CD4-positive, alpha-beta memory T cell (primary cell): ENCODE measurements around the gene ARHGDIA. TPM values are rescaled to one million over a fixed set of nuclear protein-coding genes. Genes with fewer than 3 reads are reported as not detected.

Source experiments
- CTCF ChIA-PET: fragments of 350-600 bp; sonication (Branson Sonifier 250); formaldehyde crosslinking; loops from one replicate; lab custom pipeline; 2021; ENCODE audit warnings: inconsistent platforms; ENCODE audit not compliant: partially characterized antibody; lab: Charles Lee
- POLR2A ChIA-PET: fragments of 350-600 bp; sonication (Branson Sonifier 250); formaldehyde crosslinking; loops from one replicate; lab custom pipeline; 2021; ENCODE audit not compliant: partially characterized antibody; lab: Charles Lee
- DNase-seq, 5 donors: peaks; one replicate each; pipeline versions ENCODE4 v3.0.0 to v3.0.0-alpha.2; 2020 to 2022; ENCODE audit warnings: mixed read lengths in 1 of 5
- H3K27ac ChIP-seq: one replicate; pipeline ENCODE4 v1.7.0; 2013; ENCODE audit warnings: low read depth, low read length
- H3K27me3 ChIP-seq: 2 replicates; pipeline ENCODE4 v1.7.0; 2013; ENCODE audit warnings: mild to moderate bottlenecking, low read length, moderate library complexity; ENCODE audit not compliant: insufficient read depth
- H3K36me3 ChIP-seq: 2 replicates; pipeline ENCODE4 v1.7.0; 2013; ENCODE audit warnings: mild to moderate bottlenecking, low read length, moderate library complexity; ENCODE audit not compliant: insufficient read depth
- H3K4me1 ChIP-seq: 2 replicates; pipeline ENCODE4 v1.7.0; 2013; ENCODE audit warnings: mild to moderate bottlenecking, low read length, moderate library complexity; ENCODE audit not compliant: insufficient read depth
- H3K4me3 ChIP-seq, 2 donors: one replicate each; pipeline ENCODE4 v1.7.0; 2013; ENCODE audit warnings: low read length in 2 of 2, mild to moderate bottlenecking in 1 of 2
- H3K9me3 ChIP-seq, 2 donors: one replicate each; pipeline ENCODE4 v1.7.0; 2013; ENCODE audit warnings: low read length in 2 of 2, control low read depth in 1 of 2; ENCODE audit not compliant: control insufficient read depth in 1 of 2
- H3K27ac Mint-ChIP-seq, 7 donors: one replicate each; pipeline ENCODE4 v1.8.0; 2020 to 2021; ENCODE audit warnings: mixed read lengths in 7 of 7, mild to moderate bottlenecking in 6 of 7, inconsistent platforms in 3 of 7, moderate library complexity in 3 of 7
- H3K27me3 Mint-ChIP-seq, 2 donors: one replicate each; pipeline ENCODE4 v1.8.0; 2020 to 2021; ENCODE audit warnings: mixed read lengths in 2 of 2
- H3K36me3 Mint-ChIP-seq, 2 donors: one replicate each; pipeline ENCODE4 v1.8.0; 2020 to 2021; ENCODE audit warnings: mixed read lengths in 2 of 2, inconsistent platforms in 1 of 2, mild to moderate bottlenecking in 1 of 2
- H3K4me1 Mint-ChIP-seq, 4 donors: one replicate each; pipeline ENCODE4 v1.8.0; 2020 to 2021; ENCODE audit warnings: mixed read lengths in 4 of 4, mild to moderate bottlenecking in 1 of 4
- H3K4me3 Mint-ChIP-seq, 8 donors: one replicate each; pipeline ENCODE4 v1.8.0; 2020 to 2021; ENCODE audit warnings: mixed read lengths in 8 of 8, mild to moderate bottlenecking in 7 of 8, moderate library complexity in 6 of 8, inconsistent platforms in 3 of 8
- H3K9me3 Mint-ChIP-seq, 8 donors: one replicate each; pipeline ENCODE4 v1.8.0; 2020 to 2021; ENCODE audit warnings: mixed read lengths in 8 of 8, mild to moderate bottlenecking in 5 of 8, inconsistent platforms in 3 of 8, moderate library complexity in 1 of 8
- intact Hi-C: fragments of 100-400 bp; cut with micrococcal nuclease; formaldehyde crosslinking; loops from one replicate; pipeline ENCODE4 v1.15.1; 2023
- polyA plus RNA-seq, 2 donors: library from polyadenylated mRNA; unstranded; fragments of 300-500 nt; fragmentation: Illumina TruSeq; gene quantifications; one replicate each; pipeline ENCODE4 v1.2.3, GENCODE V29; 2021
- total RNA-seq, 2 experiments: library from RNA; stranded (reverse); gene quantifications; one replicate each; pipeline ENCODE4 v1.2.3, GENCODE V29; 2021

ARHGDIA gene
- total and polyA plus RNA-seq, 4 experiments from 2014 or later = 84.8 to 382 (median 292) TPM

- H3K9me3 Mint-ChIP-seq = peaks cover 0 to 13% (median 0%) of the 10 kb centered on the region in 8 donors
- H3K4me1 Mint-ChIP-seq = peaks cover 16 to 53% (median 37%) of the 10 kb centered on the region in 4 donors
- ChIA-PET CTCF (interaction anchor here (1.0 kb wide), 1 partner anchor 45 kb away, joined by 3 read pairs; no protein-coding TSS in a partner anchor), POLR2A (interaction anchor here (0.8 to 2.1 kb wide), 9 partner anchors 15 to 165 kb away, joined by 3 to 7 read pairs (median 4); partner anchors contain the start of genes MCRIP1, MRPL12 and NPB)
- Histone ChIP-seq H3K4me3 (no peak overlapping the region), H3K27me3 (no peaks in the 10 kb centered on the region), H3K4me1 (peaks cover 48% of the 10 kb centered on the region), H3K36me3 (peaks cover 26% of the 10 kb centered on the region), H3K27ac (no peak overlapping the region), H3K9me3 (no peaks in the 10 kb centered on the region)
- DNase-seq = peak in 2 of 5 donors; percentile 22 to 23
- H3K27ac Mint-ChIP-seq = peak overlapping the region; percentile 37 to 99 (median 68)
- H3K36me3 Mint-ChIP-seq = peaks cover 8 to 35% of the 10 kb centered on the region in 2 donors
- H3K27me3 Mint-ChIP-seq = no peaks in the 10 kb centered on the region
- peak overlapping the region in 2 of 8 donors; percentile 54 to 59 for H3K4me3 Mint-ChIP-seq
- intact Hi-C loops = loop anchor here (10.0 kb wide), 1 partner anchor 427 kb away; no protein-coding TSS in a partner anchor
Measured at GRCh38 chr17:81867170-81867990, 3.8 kb downstream of the ARHGDIA start.

- H3K27ac Mint-ChIP-seq = peak overlapping the region in 6 of 7 donors; percentile 37 to 99 (median 72)
- ChIA-PET POLR2A (interaction anchor here (0.8 to 2.1 kb wide), 12 partner anchors 12 to 164 kb away, joined by 3 to 7 read pairs (median 4); partner anchors contain the start of genes MCRIP1, MRPL12 and NPB), CTCF (interaction anchor here (1.0 kb wide), 1 partner anchor 44 kb away, joined by 3 read pairs; no protein-coding TSS in a partner anchor)
- peaks cover 26% of the 10 kb centered on the region for H3K36me3 ChIP-seq
- peaks cover 16 to 53% (median 36%) of the 10 kb centered on the region in 4 donors for H3K4me1 Mint-ChIP-seq
- H3K9me3 ChIP-seq = no peaks in the 10 kb centered on the region
- no peak overlapping the region for H3K27ac ChIP-seq
- H3K4me3 Mint-ChIP-seq = peak overlapping the region in 3 of 8 donors; percentile 15 to 59 (median 54)
- peak in 1 of 5 donors; percentile 34 for DNase-seq
- intact Hi-C loops = loop anchor here (10.0 kb wide), 1 partner anchor 428 kb away; no protein-coding TSS in a partner anchor
- H3K27me3 Mint-ChIP-seq = no peaks in the 10 kb centered on the region
- no peaks in the 10 kb centered on the region for H3K27me3 ChIP-seq
- H3K4me1 ChIP-seq = peaks cover 47% of the 10 kb centered on the region
- H3K4me3 ChIP-seq = no peak overlapping the region
- peaks cover 8 to 35% of the 10 kb centered on the region in 2 donors for H3K36me3 Mint-ChIP-seq
- peaks cover 0 to 13% (median 0%) of the 10 kb centered on the region in 8 donors for H3K9me3 Mint-ChIP-seq
Measured at GRCh38 chr17:81866440-81867169, 4.5 kb downstream of the ARHGDIA start.

GRCh38 chr17:81865733-81866439, 5.3 kb downstream of the ARHGDIA start:
- Histone ChIP-seq H3K27me3 (no peaks in the 10 kb centered on the region), H3K4me1 (peaks cover 50% of the 10 kb centered on the region), H3K4me3 (no peak overlapping the region), H3K36me3 (peaks cover 26% of the 10 kb centered on the region), H3K9me3 (no peaks in the 10 kb centered on the region), H3K27ac (no peak overlapping the region)
- Mint-ChIP-seq H3K27me3 (peaks cover 0 to 2% of the 10 kb centered on the region in 2 donors), H3K36me3 (peaks cover 8 to 37% of the 10 kb centered on the region in 2 donors), H3K9me3 (peaks cover 0 to 15% (median 0%) of the 10 kb centered on the region in 8 donors), H3K4me3 (peak overlapping the region in 2 of 8 donors; percentile 20 to 25), H3K4me1 (peaks cover 18 to 57% (median 39%) of the 10 kb centered on the region in 4 donors), H3K27ac (peak overlapping the region in 4 of 7 donors; percentile 35 to 99 (median 77))
- ChIA-PET CTCF (no interaction called here), POLR2A (interaction anchor here (0.9 to 2.1 kb wide), 8 partner anchors 11 to 163 kb away, joined by 3 to 7 read pairs (median 5); partner anchors contain the start of genes MCRIP1 and MRPL12)
- intact Hi-C loops = loop anchor here (10.0 kb wide), 1 partner anchor 429 kb away; no protein-coding TSS in a partner anchor
- DNase-seq = peak in 2 of 5 donors; percentile 14 to 32

GRCh38 chr17:81865358-81865732, 5.8 kb downstream of the ARHGDIA start:
- Histone ChIP-seq H3K9me3 (no peaks in the 10 kb centered on the region), H3K27me3 (no peaks in the 10 kb centered on the region), H3K36me3 (peaks cover 26% of the 10 kb centered on the region), H3K4me1 (peaks cover 49% of the 10 kb centered on the region), H3K4me3 (no peak overlapping the region), H3K27ac (no peak overlapping the region)
- peak overlapping the region in 1 of 8 donors; percentile 5 for H3K4me3 Mint-ChIP-seq
- H3K27ac Mint-ChIP-seq = peak overlapping the region in 4 of 7 donors; percentile 35 to 99 (median 77)
- H3K4me1 Mint-ChIP-seq = peaks cover 21 to 61% (median 40%) of the 10 kb centered on the region in 4 donors
- H3K9me3 Mint-ChIP-seq = peaks cover 0 to 19% (median 0%) of the 10 kb centered on the region in 8 donors
- H3K27me3 Mint-ChIP-seq = peaks cover 0 to 6% of the 10 kb centered on the region in 2 donors
- ChIA-PET POLR2A (interaction anchor here (1.4 kb wide), 1 partner anchor 48 kb away, joined by 3 read pairs; no protein-coding TSS in a partner anchor), CTCF (no interaction called here)
- peaks cover 8 to 40% of the 10 kb centered on the region in 2 donors for H3K36me3 Mint-ChIP-seq
- intact Hi-C loops = loop anchor here (10.0 kb wide), 1 partner anchor 429 kb away; no protein-coding TSS in a partner anchor
- DNase-seq = no peak

GRCh38 chr17:81863833-81864768, 7.0 kb downstream of the ARHGDIA start:
- Histone ChIP-seq H3K27ac (no peak overlapping the region), H3K4me3 (no peak overlapping the region), H3K9me3 (no peaks in the 10 kb centered on the region), H3K36me3 (peaks cover 15% of the 10 kb centered on the region), H3K27me3 (no peaks in the 10 kb centered on the region), H3K4me1 (peaks cover 45% of the 10 kb centered on the region)
- intact Hi-C loops = loop anchor here (5.0 to 10.0 kb wide), 2 partner anchors 158 to 431 kb away; partner anchors contain the start of genes CENPX and LRRC45
- Mint-ChIP-seq H3K9me3 (peaks cover 0 to 12% (median 0%) of the 10 kb centered on the region in 8 donors), H3K27ac (peak overlapping the region; percentile 52 to 99 (median 87)), H3K4me3 (peak overlapping the region in 5 of 8 donors; percentile 2 to 43 (median 20)), H3K27me3 (peaks cover 0 to 6% of the 10 kb centered on the region in 2 donors), H3K36me3 (peaks cover 4 to 36% of the 10 kb centered on the region in 2 donors), H3K4me1 (peaks cover 21 to 59% (median 39%) of the 10 kb centered on the region in 4 donors)
- CTCF ChIA-PET = no interaction called here
- POLR2A ChIA-PET = interaction anchor here (0.6 to 1.0 kb wide), 3 partner anchors 8 to 161 kb away, joined by 3 to 4 read pairs (median 3); partner anchors contain the start of genes MRPL12 and PCYT2
- no peak for DNase-seq
